NT2/D1 (cell line): Measurements from ENCODE around the gene ZNF394.

Source experiments
- DNase-seq: peaks from one replicate; pipeline ENCODE4 v3.0.0-alpha.2; 2011; ENCODE audit warnings: low read depth, low spot score
- H3K27me3 ChIP-seq: 2 replicates; pipeline ENCODE4 v1.6.0; 2011; ENCODE audit warnings: mild to moderate bottlenecking; ENCODE audit not compliant: insufficient read length, insufficient read depth
- H3K36me3 ChIP-seq: 2 replicates; pipeline ENCODE4 v1.6.1; 2011; ENCODE audit warnings: mild to moderate bottlenecking, low read length, mixed read lengths; ENCODE audit not compliant: insufficient read depth, insufficient read length
- H3K4me1 ChIP-seq: 2 replicates; pipeline ENCODE4 v1.5.1; 2011; ENCODE audit not compliant: insufficient read depth, insufficient read length
- H3K4me3 ChIP-seq: 2 replicates; pipeline ENCODE4 v1.5.1; 2011; ENCODE audit warnings: low read depth; ENCODE audit not compliant: insufficient read length
- H3K9ac ChIP-seq: 2 replicates; pipeline ENCODE4 v1.6.0; 2011; ENCODE audit warnings: low read depth; ENCODE audit not compliant: insufficient read length
- H3K9me3 ChIP-seq: 2 replicates; pipeline ENCODE4 v1.5.1; 2011; ENCODE audit warnings: mild to moderate bottlenecking, low read length; ENCODE audit not compliant: insufficient read depth
- SUZ12 ChIP-seq: IDR thresholded peaks from 2 replicates; pipeline ENCODE4 v1.6.1; 2011; ENCODE audit not compliant: insufficient read length, insufficient read depth; ENCODE audit errors: extremely low read depth
- YY1 ChIP-seq: IDR thresholded peaks from 2 replicates; pipeline ENCODE4 v1.6.1; 2011; ENCODE audit not compliant: insufficient read length, insufficient read depth
- ZNF274 ChIP-seq: IDR thresholded peaks from 2 replicates; pipeline ENCODE4 v1.6.1; 2011; ENCODE audit warnings: mild to moderate bottlenecking, low read depth, low read length

ZNF394 gene

GRCh38 chr7:99449326-99449725 lies 50.8 kb downstream of the ZNF394 start:
- no peak for DNase-seq
- Histone ChIP-seq H3K36me3 (peaks cover 94% of the 10 kb centered on the region), H3K4me1 (peaks cover 4% of the 10 kb centered on the region), H3K4me3 (no peak overlapping the region), H3K9ac (no peak overlapping the region), H3K9me3 (no peaks in the 10 kb centered on the region), H3K27me3 (no peaks in the 10 kb centered on the region)
- TF ChIP-seq YY1 (no peak), SUZ12 (no peak), ZNF274 (no peak)

- no peaks in the 10 kb centered on the region for H3K9me3 ChIP-seq
- DNase-seq = no peak
- peaks cover 92% of the 10 kb centered on the region for H3K36me3 ChIP-seq
- H3K4me3 ChIP-seq = no peak overlapping the region
- TF ChIP-seq YY1 (no peak), ZNF274 (no peak), SUZ12 (no peak)
- no peaks in the 10 kb centered on the region for H3K27me3 ChIP-seq
- H3K9ac ChIP-seq = no peak overlapping the region
- H3K4me1 ChIP-seq = peaks cover 4% of the 10 kb centered on the region
These were observed 51.2 kb downstream of the ZNF394 start for GRCh38 chr7:99448855-99449254.

- no peak for DNase-seq
- H3K4me1 ChIP-seq = peaks cover 2% of the 10 kb centered on the region
- no peaks in the 10 kb centered on the region for H3K9me3 ChIP-seq
- H3K36me3 ChIP-seq = peaks cover 91% of the 10 kb centered on the region
- TF ChIP-seq YY1 (no peak), SUZ12 (no peak), ZNF274 (no peak)
- no peak overlapping the region for H3K4me3 ChIP-seq
- H3K9ac ChIP-seq = no peak overlapping the region
- no peaks in the 10 kb centered on the region for H3K27me3 ChIP-seq
These were observed 52.1 kb downstream of the ZNF394 start for GRCh38 chr7:99447943-99448342.

GRCh38 chr7:99446096-99446495 lies 54.0 kb downstream of the ZNF394 start:
- H3K27me3 ChIP-seq = no peaks in the 10 kb centered on the region
- peaks cover 83% of the 10 kb centered on the region for H3K36me3 ChIP-seq
- no peak for TF ChIP-seq SUZ12
- TF ChIP-seq ZNF274 = no peak
- TF ChIP-seq YY1 = no peak

More at GRCh38 chr7:99446096-99446495, 54.0 kb downstream of the ZNF394 start:
- Histone ChIP-seq H3K9me3 (no peaks in the 10 kb centered on the region), H3K4me3 (no peak overlapping the region), H3K9ac (no peak overlapping the region), H3K4me1 (peaks cover 3% of the 10 kb centered on the region)
- DNase-seq = no peak
